Peyer's patch (tissue), 4 donors: ENCODE measurements around the gene GRPEL1. TPM values are rescaled to one million over a fixed set of nuclear protein-coding genes. Genes with fewer than 3 reads are reported as not detected.

Experiments used
- DNase-seq, 3 donors: peaks; one replicate each; pipeline ENCODE4 v3.0.0-alpha.2; 2017 to 2019
- H3K27ac ChIP-seq, 4 donors: fragments of 200-600 bp; sonication (generic); one replicate each; pipeline ENCODE4 v1.5.1; 2016 to 2019
- H3K27me3 ChIP-seq, 2 donors: fragments of 200-600 bp; sonication (generic); one replicate each; pipeline ENCODE4 v1.5.1; 2019
- H3K36me3 ChIP-seq, 3 donors: fragments of 200-600 bp; sonication (generic); one replicate each; pipeline ENCODE4 v1.5.1; 2016 to 2019
- H3K4me1 ChIP-seq, 4 donors: fragments of 200-600 bp; sonication (generic); one replicate each; pipeline ENCODE4 v1.5.1; 2016 to 2019
- H3K4me3 ChIP-seq, 4 donors: fragments of 200-600 bp; sonication (generic); 1 replicate in 3 of 4; 2 replicates in 1 of 4; pipeline ENCODE4 v1.5.1; 2016 to 2019; ENCODE audit warnings: mild to moderate bottlenecking in 1 of 4
- H3K9me3 ChIP-seq, 4 donors: fragments of 200-600 bp; sonication (generic); one replicate each; pipeline ENCODE4 v1.5.1; 2016 to 2019; ENCODE audit warnings: mild to moderate bottlenecking in 1 of 4
- POLR2A ChIP-seq, 2 donors: fragments of 450-650 bp; IDR thresholded peaks; one replicate each; pipeline ENCODE4 v1.5.1; 2017; ENCODE audit warnings: antibody characterized with exemption in 2 of 2, mild to moderate bottlenecking in 2 of 2, moderate library complexity in 2 of 2
- total RNA-seq, 4 donors: library from RNA; depleted of rRNA; stranded (reverse); fragments of >200 nt; gene quantifications; one replicate each; pipeline ENCODE4 v1.1.0, GENCODE V29; 2016
- TF ChIP-seq, protein P1 (sequence below), 6 experiments: fragments of 450-650 bp in 4 of 6; fragments of 200-600 bp in 2 of 6; sonication (generic) in 1 of 6; IDR thresholded peaks; one replicate each; pipeline ENCODE4 v1.5.1; 2017 to 2019; ENCODE audit warnings: antibody characterized with exemption in 6 of 6, mild to moderate bottlenecking in 3 of 6, moderate library complexity in 1 of 6

Gene GRPEL1
- total RNA-seq, 4 donors from 2014 or later = 13.2 to 35.4 (median 17.8) TPM

DNA sequence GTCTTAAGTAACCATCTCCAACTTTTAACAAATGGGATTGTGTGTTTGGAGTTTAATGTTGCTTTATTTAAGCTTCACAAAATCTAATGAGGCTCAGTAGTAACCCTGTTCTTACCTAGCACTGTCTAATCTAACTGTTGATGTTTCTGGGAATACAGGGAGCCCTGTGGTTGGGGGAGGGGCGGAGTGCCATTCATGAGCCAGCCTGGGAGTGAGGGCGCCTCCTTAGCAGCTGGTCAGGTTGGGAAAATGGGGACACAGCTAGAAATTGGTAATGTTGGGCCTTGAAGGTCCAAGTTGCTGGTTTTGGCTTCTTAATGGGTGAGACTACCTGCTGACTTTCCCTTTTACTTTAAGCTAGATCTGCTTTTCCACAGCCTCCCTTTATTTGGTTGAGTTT is 47.6 kb downstream of the GRPEL1 start:
- no peak for DNase-seq
- Histone ChIP-seq H3K4me3 (no peak overlapping the region), H3K4me1 (no peaks in the 10 kb centered on the region), H3K9me3 (no peaks in the 10 kb centered on the region), H3K27ac (no peak overlapping the region), H3K36me3 (peaks cover 0 to 88% (median 0%) of the 10 kb centered on the region in 3 donors), H3K27me3 (no peaks in the 10 kb centered on the region)
- TF ChIP-seq, protein P1, sequence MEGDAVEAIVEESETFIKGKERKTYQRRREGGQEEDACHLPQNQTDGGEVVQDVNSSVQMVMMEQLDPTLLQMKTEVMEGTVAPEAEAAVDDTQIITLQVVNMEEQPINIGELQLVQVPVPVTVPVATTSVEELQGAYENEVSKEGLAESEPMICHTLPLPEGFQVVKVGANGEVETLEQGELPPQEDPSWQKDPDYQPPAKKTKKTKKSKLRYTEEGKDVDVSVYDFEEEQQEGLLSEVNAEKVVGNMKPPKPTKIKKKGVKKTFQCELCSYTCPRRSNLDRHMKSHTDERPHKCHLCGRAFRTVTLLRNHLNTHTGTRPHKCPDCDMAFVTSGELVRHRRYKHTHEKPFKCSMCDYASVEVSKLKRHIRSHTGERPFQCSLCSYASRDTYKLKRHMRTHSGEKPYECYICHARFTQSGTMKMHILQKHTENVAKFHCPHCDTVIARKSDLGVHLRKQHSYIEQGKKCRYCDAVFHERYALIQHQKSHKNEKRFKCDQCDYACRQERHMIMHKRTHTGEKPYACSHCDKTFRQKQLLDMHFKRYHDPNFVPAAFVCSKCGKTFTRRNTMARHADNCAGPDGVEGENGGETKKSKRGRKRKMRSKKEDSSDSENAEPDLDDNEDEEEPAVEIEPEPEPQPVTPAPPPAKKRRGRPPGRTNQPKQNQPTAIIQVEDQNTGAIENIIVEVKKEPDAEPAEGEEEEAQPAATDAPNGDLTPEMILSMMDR (IDR thresholded peaks at IDR 0.05) = no peak
- TF ChIP-seq POLR2A (IDR thresholded peaks at IDR 0.05) = no peak

DNA sequence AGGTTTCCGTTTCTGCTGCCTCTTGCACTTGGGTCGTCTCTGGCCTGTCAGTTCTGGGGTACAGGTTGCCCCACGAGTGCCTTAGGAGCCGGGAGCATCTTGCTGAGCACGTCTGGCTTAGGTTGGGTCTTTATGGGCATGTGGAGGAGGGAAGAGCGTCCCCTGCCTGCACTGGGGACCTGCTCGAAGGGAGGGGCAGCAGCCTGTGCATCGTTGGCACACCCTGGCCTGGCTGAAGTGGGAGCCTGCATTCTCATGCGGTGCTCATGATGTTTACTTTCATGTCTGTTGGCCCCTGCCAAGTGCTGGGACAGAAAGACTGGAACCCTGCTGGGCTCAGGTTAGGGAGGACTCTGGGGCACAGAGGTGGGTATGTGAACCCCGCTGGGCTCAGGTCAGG is 48.5 kb downstream of the GRPEL1 start:
- no peaks in the 10 kb centered on the region for H3K27me3 ChIP-seq
- no peak overlapping the region for H3K27ac ChIP-seq
- DNase-seq = no peak
- no peaks in the 10 kb centered on the region for H3K9me3 ChIP-seq
- TF ChIP-seq POLR2A (IDR thresholded peaks at IDR 0.05) = no peak
- TF ChIP-seq, protein P1 (IDR thresholded peaks at IDR 0.05) = no peak
- peaks cover 0 to 88% (median 0%) of the 10 kb centered on the region in 3 donors for H3K36me3 ChIP-seq
- H3K4me1 ChIP-seq = no peaks in the 10 kb centered on the region
- no peak overlapping the region for H3K4me3 ChIP-seq

DNA sequence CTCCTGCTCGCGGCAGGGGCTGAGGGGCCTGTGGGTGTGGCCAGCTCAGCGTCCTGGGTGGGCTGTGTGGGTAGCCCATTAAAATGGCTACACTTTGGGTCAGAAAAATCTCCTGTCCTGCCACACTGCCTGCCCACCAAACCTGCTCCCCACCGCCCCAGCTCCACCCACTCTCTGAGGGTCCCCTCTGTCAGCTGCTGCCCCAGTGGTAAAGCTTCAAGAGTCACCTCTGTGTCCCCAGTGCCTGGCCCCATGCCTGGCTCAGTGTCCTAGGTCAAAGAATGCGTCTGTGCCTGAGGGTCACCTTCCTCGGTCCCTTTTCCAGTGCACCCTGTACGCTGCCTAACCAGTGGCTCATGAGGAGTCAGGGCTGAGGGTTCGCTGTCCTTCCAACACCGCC is 49.6 kb downstream of the GRPEL1 start:
- no peak for DNase-seq
- Histone ChIP-seq H3K36me3 (peaks cover 0 to 87% (median 0%) of the 10 kb centered on the region in 3 donors), H3K27me3 (no peaks in the 10 kb centered on the region), H3K9me3 (no peaks in the 10 kb centered on the region), H3K4me3 (no peak overlapping the region), H3K27ac (no peak overlapping the region), H3K4me1 (no peaks in the 10 kb centered on the region)
- no peak for TF ChIP-seq POLR2A (IDR thresholded peaks at IDR 0.05)
- TF ChIP-seq, protein P1 (IDR thresholded peaks at IDR 0.05) = no peak

DNA sequence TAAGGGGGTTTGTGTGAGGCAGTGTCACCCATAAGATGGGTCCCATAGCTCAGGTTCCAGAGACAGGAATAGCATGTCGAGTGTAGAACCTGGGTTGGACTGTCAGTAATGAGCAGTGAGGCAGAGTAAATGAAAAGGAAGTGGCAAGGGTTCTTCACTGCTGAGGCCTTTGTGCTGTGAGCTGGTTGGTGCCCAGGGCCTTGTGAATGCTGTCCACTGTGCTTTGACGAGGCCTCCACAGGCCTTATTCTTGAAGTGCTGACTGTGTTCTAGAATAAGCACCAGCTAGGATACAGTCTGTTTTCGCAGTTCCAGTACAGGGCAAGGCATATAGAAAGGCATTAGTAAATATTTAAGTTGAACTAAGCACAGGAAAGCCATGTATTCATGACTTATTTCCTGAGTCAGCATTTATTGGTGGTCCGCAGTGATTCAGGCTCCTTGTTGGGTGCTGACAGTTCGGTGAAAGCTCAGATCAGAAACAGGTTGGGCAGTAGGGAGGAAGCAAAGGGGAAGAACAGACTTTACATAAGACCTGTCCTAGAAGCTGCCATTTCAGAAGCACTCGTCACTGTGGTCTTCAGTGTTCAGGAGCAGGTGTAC is 50.3 kb downstream of the GRPEL1 start:
- H3K27ac ChIP-seq = no peak overlapping the region
- H3K27me3 ChIP-seq = no peaks in the 10 kb centered on the region
- no peaks in the 10 kb centered on the region for H3K9me3 ChIP-seq
- DNase-seq = no peak
- no peaks in the 10 kb centered on the region for H3K4me1 ChIP-seq
- peaks cover 0 to 87% (median 0%) of the 10 kb centered on the region in 3 donors for H3K36me3 ChIP-seq
- H3K4me3 ChIP-seq = no peak overlapping the region
- TF ChIP-seq POLR2A (IDR thresholded peaks at IDR 0.05) = no peak
- TF ChIP-seq, protein P1 (IDR thresholded peaks at IDR 0.05) = no peak

DNA sequence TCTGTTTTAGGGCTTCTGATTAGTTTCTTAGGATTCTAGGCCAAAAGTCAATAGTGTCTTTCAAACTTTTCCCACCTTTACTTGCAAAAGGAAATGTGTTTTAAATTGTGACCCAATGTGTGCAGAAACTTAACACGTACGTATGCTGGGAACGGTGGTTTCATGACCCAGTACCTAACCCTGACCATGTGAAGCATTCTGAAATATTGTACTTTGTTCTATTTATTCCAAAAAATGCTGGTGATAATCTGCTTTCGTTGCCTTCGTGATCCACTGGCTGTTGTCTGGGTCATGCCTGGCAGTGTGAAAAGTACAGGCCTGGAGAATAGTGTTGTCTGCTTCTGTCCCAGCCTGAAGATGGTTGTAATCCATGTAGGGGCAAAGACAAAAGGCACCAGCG is 51.4 kb downstream of the GRPEL1 start:
- DNase-seq = no peak
- H3K27me3 ChIP-seq = no peaks in the 10 kb centered on the region
- H3K36me3 ChIP-seq = peaks cover 0 to 86% (median 0%) of the 10 kb centered on the region in 3 donors
- H3K27ac ChIP-seq = no peak overlapping the region
- no peaks in the 10 kb centered on the region for H3K4me1 ChIP-seq
- H3K9me3 ChIP-seq = no peaks in the 10 kb centered on the region
- no peak overlapping the region for H3K4me3 ChIP-seq
- no peak for TF ChIP-seq POLR2A (IDR thresholded peaks at IDR 0.05)
- TF ChIP-seq, protein P1 (IDR thresholded peaks at IDR 0.05) = no peak
